NCI-H510A treated with DMSO at 0.1 percent for 48 hours (cell line): ENCODE measurements around the gene MOGAT3.

Experiments used
- DNase-seq: peaks from one replicate; lab custom pipeline; 2025; lab: John Stamatoyannopoulos, UW

MOGAT3 gene

GRCh38 chr7:101233907-101234547, 33.2 kb upstream of the MOGAT3 start:
- no peak for DNase-seq

GRCh38 chr7:101232141-101232850, 31.5 kb upstream of the MOGAT3 start:
- peak; percentile 62 for DNase-seq

GRCh38 chr7:101231644-101232043, 30.8 kb upstream of the MOGAT3 start:
- no peak for DNase-seq

- no peak for DNase-seq
These were observed 25.9 kb upstream of the MOGAT3 start for GRCh38 chr7:101226721-101227120.

- no peak for DNase-seq
These were observed 24.8 kb upstream of the MOGAT3 start for GRCh38 chr7:101225650-101226049.

GRCh38 chr7:101223528-101223927, 22.7 kb upstream of the MOGAT3 start:
- no peak for DNase-seq

GRCh38 chr7:101222275-101222830, 21.5 kb upstream of the MOGAT3 start:
- DNase-seq = no peak

- DNase-seq = no peak
These were observed 19.5 kb upstream of the MOGAT3 start for GRCh38 chr7:101220295-101220694.

GRCh38 chr7:101218236-101219125, 17.6 kb upstream of the MOGAT3 start:
- no peak for DNase-seq

GRCh38 chr7:101217388-101218235, 16.8 kb upstream of the MOGAT3 start, which contains the start of the genes PLOD3 and ZNHIT1:
PLOD3 (minus strand) TSS chr7:101217581; CDS start chr7:101217274, 307 bp downstream.
ZNHIT1 (plus strand) TSS chr7:101218165; CDS start chr7:101218196, 31 bp downstream.
- DNase-seq = peak; percentile 92

GRCh38 chr7:101216860-101217387, 16.1 kb upstream of the MOGAT3 start:
- no peak for DNase-seq

- DNase-seq = peak; percentile 5
These were observed 15.4 kb upstream of the MOGAT3 start for GRCh38 chr7:101216001-101216859.

GRCh38 chr7:101212014-101212413, 11.2 kb upstream of the MOGAT3 start:
- no peak for DNase-seq

GRCh38 chr7:101211501-101211900, 10.7 kb upstream of the MOGAT3 start:
- no peak for DNase-seq

- DNase-seq = no peak
These were observed 9.3 kb upstream of the MOGAT3 start for GRCh38 chr7:101210143-101210542.

GRCh38 chr7:101208794-101209193, 8.0 kb upstream of the MOGAT3 start:
- no peak for DNase-seq

GRCh38 chr7:101207459-101207858, 6.6 kb upstream of the MOGAT3 start:
- DNase-seq = no peak

GRCh38 chr7:101206665-101207042, 5.8 kb upstream of the MOGAT3 start:
- no peak for DNase-seq

GRCh38 chr7:101205901-101206664, 5.2 kb upstream of the MOGAT3 start:
- DNase-seq = no peak
